Vagina (tissue), 2 donors: ENCODE data around the gene KCNH1. TPM values are rescaled to one million over a fixed set of nuclear protein-coding genes. Genes with fewer than 3 reads are reported as not detected.
"Not testable (repeated sequence)": the region's sequence is repeated elsewhere in the genome, so short reads cannot be mapped to it uniquely, and the experiment has no call there.

Source experiments
- DNase-seq, 2 donors: peaks; one replicate each; pipeline ENCODE4 v3.0.0-alpha.2; 2017; ENCODE audit errors: extremely low spot score in 2 of 2
- H3K27ac ChIP-seq: fragments of 200-600 bp; sonication (generic); one replicate; pipeline ENCODE4 v1.5.1; 2019
- H3K27me3 ChIP-seq: fragments of 200-600 bp; sonication (generic); one replicate; pipeline ENCODE4 v1.5.1; 2019
- H3K36me3 ChIP-seq, 2 donors: fragments of 200-600 bp; sonication (generic); one replicate each; pipeline ENCODE4 v1.5.1; 2017 to 2019
- H3K4me1 ChIP-seq: fragments of 200-600 bp; sonication (generic); one replicate; pipeline ENCODE4 v1.5.1; 2019
- H3K4me3 ChIP-seq, 2 donors: fragments of 200-600 bp; sonication (generic); 1 replicate in 1 of 2; 2 replicates in 1 of 2; pipeline ENCODE4 v1.5.1; 2016 to 2019
- H3K9me3 ChIP-seq: fragments of 200-600 bp; sonication (generic); one replicate; pipeline ENCODE4 v1.5.1; 2019
- CTCF ChIP-seq, 3 experiments: fragments of 450-650 bp in 2 of 3; fragments of 200-600 bp in 1 of 3; sonication (generic) in 1 of 3; IDR thresholded peaks; one replicate each; pipeline ENCODE4 v1.5.1; 2017 to 2019; ENCODE audit warnings: antibody characterized with exemption in 3 of 3, mild to moderate bottlenecking in 2 of 3, moderate library complexity in 2 of 3
- POLR2A ChIP-seq, 2 donors: fragments of 450-650 bp; IDR thresholded peaks; one replicate each; pipeline ENCODE4 v1.6.1; 2017; ENCODE audit warnings: antibody characterized with exemption in 2 of 2, mild to moderate bottlenecking in 2 of 2, moderate library complexity in 2 of 2
- POLR2AphosphoS5 ChIP-seq, 2 donors: sonication (generic); formaldehyde crosslinking; IDR thresholded peaks; one replicate each; pipeline ENCODE4 v1.9.0; 2017; ENCODE audit warnings: antibody characterized with exemption in 2 of 2, mild to moderate bottlenecking in 2 of 2, low read depth in 1 of 2; ENCODE audit not compliant: insufficient read depth in 1 of 2
- intact Hi-C: fragments of 100-400 bp; cut with DNase I; formaldehyde crosslinking; loops from one replicate; pipeline ENCODE4 v1.15.1; 2023
- total RNA-seq: library from RNA; depleted of rRNA; stranded (reverse); fragments of >200 nt; gene quantifications from one replicate; pipeline ENCODE4 v1.2.3, GENCODE V29; 2016

KCNH1 gene
- total RNA-seq, 1 donor from 2014 or later = 3.9 TPM

GRCh38 chr1:211091867-211092266, 42.1 kb downstream of the KCNH1 start:
- Histone ChIP-seq H3K4me1 (no peaks in the 10 kb centered on the region), H3K27ac (no peak overlapping the region), H3K36me3 (no peaks in the 10 kb centered on the region), H3K9me3 (no peaks in the 10 kb centered on the region), H3K4me3 (no peak overlapping the region), H3K27me3 (no peaks in the 10 kb centered on the region)
- DNase-seq = no peak
- intact Hi-C loops = no loop called here
- no peak for TF ChIP-seq POLR2A (IDR thresholded peaks at IDR 0.05)
- no peak for TF ChIP-seq CTCF (IDR thresholded peaks at IDR 0.05)
- TF ChIP-seq POLR2AphosphoS5 (IDR thresholded peaks at IDR 0.05; ENCODE audit: insufficient read depth in 1 of 2, low read depth in 1 of 2) = no peak

- no peaks in the 10 kb centered on the region for H3K4me1 ChIP-seq
- no peaks in the 10 kb centered on the region for H3K36me3 ChIP-seq
- no peaks in the 10 kb centered on the region for H3K9me3 ChIP-seq
- no peak for DNase-seq
- no peak overlapping the region for H3K4me3 ChIP-seq
- no peak overlapping the region for H3K27ac ChIP-seq
- no peaks in the 10 kb centered on the region for H3K27me3 ChIP-seq
- intact Hi-C loops = no loop called here
- no peak for TF ChIP-seq CTCF (IDR thresholded peaks at IDR 0.05)
- TF ChIP-seq POLR2AphosphoS5 (IDR thresholded peaks at IDR 0.05; ENCODE audit: insufficient read depth in 1 of 2, low read depth in 1 of 2) = no peak
These were observed 44.4 kb downstream of the KCNH1 start for GRCh38 chr1:211089536-211089935.

- no peaks in the 10 kb centered on the region for H3K9me3 ChIP-seq
- H3K27ac ChIP-seq = no peak overlapping the region
- no peaks in the 10 kb centered on the region for H3K27me3 ChIP-seq
- no peaks in the 10 kb centered on the region for H3K36me3 ChIP-seq
- no peak for DNase-seq
- H3K4me1 ChIP-seq = no peaks in the 10 kb centered on the region
- intact Hi-C loops = no loop called here
- TF ChIP-seq POLR2A (IDR thresholded peaks at IDR 0.05) (no peak), CTCF (IDR thresholded peaks at IDR 0.05) (no peak), POLR2AphosphoS5 (IDR thresholded peaks at IDR 0.05; ENCODE audit: insufficient read depth in 1 of 2, low read depth in 1 of 2) (no peak)
- H3K4me3 ChIP-seq = no peak overlapping the region
These were observed 45.8 kb downstream of the KCNH1 start for GRCh38 chr1:211088156-211088555.

GRCh38 chr1:211082824-211083223, 51.1 kb downstream of the KCNH1 start:
- Histone ChIP-seq H3K27me3 (no peaks in the 10 kb centered on the region), H3K27ac (no peak overlapping the region), H3K9me3 (no peaks in the 10 kb centered on the region), H3K4me1 (no peaks in the 10 kb centered on the region), H3K4me3 (no peak overlapping the region), H3K36me3 (no peaks in the 10 kb centered on the region)
- intact Hi-C loops = no loop called here
- no peak for DNase-seq
- TF ChIP-seq POLR2AphosphoS5 (IDR thresholded peaks at IDR 0.05; ENCODE audit: insufficient read depth in 1 of 2, low read depth in 1 of 2) (no peak), CTCF (IDR thresholded peaks at IDR 0.05) (no peak), POLR2A (IDR thresholded peaks at IDR 0.05) (no peak)

GRCh38 chr1:211081447-211081846, 52.5 kb downstream of the KCNH1 start:
- intact Hi-C loops, DNase-seq, H3K27ac ChIP-seq, H3K27me3 ChIP-seq, H3K36me3 ChIP-seq, H3K4me1 ChIP-seq, H3K9me3 ChIP-seq, H3K4me3 ChIP-seq: not testable (repeated sequence)

- DNase-seq = no peak
- H3K27ac ChIP-seq = no peak overlapping the region
- no peaks in the 10 kb centered on the region for H3K9me3 ChIP-seq
- H3K4me3 ChIP-seq = no peak overlapping the region
- intact Hi-C loops = no loop called here
- H3K36me3 ChIP-seq = no peaks in the 10 kb centered on the region
- no peaks in the 10 kb centered on the region for H3K4me1 ChIP-seq
- no peaks in the 10 kb centered on the region for H3K27me3 ChIP-seq
- TF ChIP-seq CTCF (IDR thresholded peaks at IDR 0.05) (no peak), POLR2AphosphoS5 (IDR thresholded peaks at IDR 0.05; ENCODE audit: insufficient read depth in 1 of 2, low read depth in 1 of 2) (no peak), POLR2A (IDR thresholded peaks at IDR 0.05) (no peak)
These were observed 65.0 kb downstream of the KCNH1 start for GRCh38 chr1:211068976-211069375.
